Endothelial cell of umbilical vein (primary cell): ENCODE results near the gene MAP3K21.

Experiments used
- EZH2 ChIP-seq: IDR thresholded peaks from 2 replicates; pipeline ENCODE4 v1.6.1; 2012; ENCODE audit warnings: borderline replicate concordance, low read depth, mild to moderate bottlenecking, moderate library complexity, low read length, inconsistent platforms; ENCODE audit not compliant: severe bottlenecking
- FOS ChIP-seq: IDR thresholded peaks from 2 replicates; pipeline ENCODE4 v1.6.1; 2011; ENCODE audit warnings: mild to moderate bottlenecking, low read length, moderate library complexity, borderline replicate concordance; ENCODE audit not compliant: insufficient read depth
- POLR2A ChIP-seq: IDR thresholded peaks from 2 replicates; pipeline ENCODE4 v1.6.1; 2012; ENCODE audit warnings: low read depth, mild to moderate bottlenecking, control low read depth, low read length
- POLR2AphosphoS5 ChIP-seq: IDR thresholded peaks from 2 replicates; pipeline ENCODE4 v1.6.1; 2012; ENCODE audit warnings: low read depth, mild to moderate bottlenecking, control low read depth, low read length, moderate library complexity; ENCODE audit not compliant: insufficient read depth
- TF ChIP-seq, protein P1 (sequence below), 2 donors: IDR thresholded peaks; 1 replicate in 1 of 2; 2 replicates in 1 of 2; pipeline ENCODE4 v1.5.1; 2011; ENCODE audit warnings: low read length in 2 of 2, mild to moderate bottlenecking in 2 of 2, moderate library complexity in 2 of 2, control low read depth in 1 of 2, inconsistent platforms in 1 of 2, low read depth in 1 of 2; ENCODE audit not compliant: insufficient read depth in 1 of 2; ENCODE audit errors: extremely low read depth in 1 of 2
- TF ChIP-seq, protein P2 (sequence below): IDR thresholded peaks from 2 replicates; pipeline ENCODE4 v1.6.1; 2011; ENCODE audit not compliant: insufficient read depth, insufficient read length

DNA sequence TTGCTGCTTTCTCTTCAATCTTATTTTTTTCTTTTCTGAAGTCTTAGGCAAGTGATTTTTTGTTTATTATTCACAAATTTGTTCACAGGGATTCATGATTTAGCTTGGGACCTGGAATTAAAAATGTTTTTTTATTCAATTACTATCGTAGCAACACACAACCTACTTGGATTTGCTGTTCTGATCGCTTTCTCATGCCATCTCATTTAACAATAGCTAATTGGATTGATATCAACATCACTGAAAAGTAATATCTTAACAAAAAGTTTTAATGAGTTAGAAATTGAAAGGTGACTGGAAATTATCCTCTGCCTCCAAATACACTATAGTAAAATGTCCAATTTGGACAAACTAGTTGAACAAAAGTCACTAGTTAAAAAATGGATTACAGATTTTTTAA is 32.4 kb downstream of the MAP3K21 start:
- TF ChIP-seq, protein P1, sequence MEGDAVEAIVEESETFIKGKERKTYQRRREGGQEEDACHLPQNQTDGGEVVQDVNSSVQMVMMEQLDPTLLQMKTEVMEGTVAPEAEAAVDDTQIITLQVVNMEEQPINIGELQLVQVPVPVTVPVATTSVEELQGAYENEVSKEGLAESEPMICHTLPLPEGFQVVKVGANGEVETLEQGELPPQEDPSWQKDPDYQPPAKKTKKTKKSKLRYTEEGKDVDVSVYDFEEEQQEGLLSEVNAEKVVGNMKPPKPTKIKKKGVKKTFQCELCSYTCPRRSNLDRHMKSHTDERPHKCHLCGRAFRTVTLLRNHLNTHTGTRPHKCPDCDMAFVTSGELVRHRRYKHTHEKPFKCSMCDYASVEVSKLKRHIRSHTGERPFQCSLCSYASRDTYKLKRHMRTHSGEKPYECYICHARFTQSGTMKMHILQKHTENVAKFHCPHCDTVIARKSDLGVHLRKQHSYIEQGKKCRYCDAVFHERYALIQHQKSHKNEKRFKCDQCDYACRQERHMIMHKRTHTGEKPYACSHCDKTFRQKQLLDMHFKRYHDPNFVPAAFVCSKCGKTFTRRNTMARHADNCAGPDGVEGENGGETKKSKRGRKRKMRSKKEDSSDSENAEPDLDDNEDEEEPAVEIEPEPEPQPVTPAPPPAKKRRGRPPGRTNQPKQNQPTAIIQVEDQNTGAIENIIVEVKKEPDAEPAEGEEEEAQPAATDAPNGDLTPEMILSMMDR (IDR thresholded peaks at IDR 0.05; ENCODE audit: extremely low read depth in 1 of 2, insufficient read depth in 1 of 2, low read depth in 1 of 2, low read length in 2 of 2): no peak
- TF ChIP-seq POLR2A: no peak
- no peak for TF ChIP-seq FOS
- no peak for TF ChIP-seq POLR2AphosphoS5
- TF ChIP-seq EZH2: no peak
- TF ChIP-seq, protein P2, sequence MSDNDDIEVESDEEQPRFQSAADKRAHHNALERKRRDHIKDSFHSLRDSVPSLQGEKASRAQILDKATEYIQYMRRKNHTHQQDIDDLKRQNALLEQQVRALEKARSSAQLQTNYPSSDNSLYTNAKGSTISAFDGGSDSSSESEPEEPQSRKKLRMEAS: no peak
